Epithelial cell of alveolus of lung (primary cell): ENCODE measurements around the gene PLSCR2. TPM values are rescaled to one million over a fixed set of nuclear protein-coding genes. Genes with fewer than 3 reads are reported as not detected.

Experiments
- total RNA-seq: library from RNA; depleted of rRNA; stranded (reverse); fragments of >200 nt; gene quantifications from 2 replicates; pipeline ENCODE4 v1.2.1, GENCODE V29; 2015

Gene PLSCR2, protein sequence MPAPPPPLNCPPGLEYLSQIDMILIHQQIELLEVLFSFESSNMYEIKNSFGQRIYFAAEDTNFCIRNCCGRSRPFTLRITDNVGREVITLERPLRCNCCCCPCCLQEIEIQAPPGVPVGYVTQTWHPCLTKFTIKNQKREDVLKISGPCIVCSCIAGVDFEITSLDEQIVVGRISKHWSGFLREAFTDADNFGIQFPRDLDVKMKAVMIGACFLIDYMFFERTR
- 0.72 TPM in 1 of 2 replicates, not detected in the other for total RNA-seq

DNA sequence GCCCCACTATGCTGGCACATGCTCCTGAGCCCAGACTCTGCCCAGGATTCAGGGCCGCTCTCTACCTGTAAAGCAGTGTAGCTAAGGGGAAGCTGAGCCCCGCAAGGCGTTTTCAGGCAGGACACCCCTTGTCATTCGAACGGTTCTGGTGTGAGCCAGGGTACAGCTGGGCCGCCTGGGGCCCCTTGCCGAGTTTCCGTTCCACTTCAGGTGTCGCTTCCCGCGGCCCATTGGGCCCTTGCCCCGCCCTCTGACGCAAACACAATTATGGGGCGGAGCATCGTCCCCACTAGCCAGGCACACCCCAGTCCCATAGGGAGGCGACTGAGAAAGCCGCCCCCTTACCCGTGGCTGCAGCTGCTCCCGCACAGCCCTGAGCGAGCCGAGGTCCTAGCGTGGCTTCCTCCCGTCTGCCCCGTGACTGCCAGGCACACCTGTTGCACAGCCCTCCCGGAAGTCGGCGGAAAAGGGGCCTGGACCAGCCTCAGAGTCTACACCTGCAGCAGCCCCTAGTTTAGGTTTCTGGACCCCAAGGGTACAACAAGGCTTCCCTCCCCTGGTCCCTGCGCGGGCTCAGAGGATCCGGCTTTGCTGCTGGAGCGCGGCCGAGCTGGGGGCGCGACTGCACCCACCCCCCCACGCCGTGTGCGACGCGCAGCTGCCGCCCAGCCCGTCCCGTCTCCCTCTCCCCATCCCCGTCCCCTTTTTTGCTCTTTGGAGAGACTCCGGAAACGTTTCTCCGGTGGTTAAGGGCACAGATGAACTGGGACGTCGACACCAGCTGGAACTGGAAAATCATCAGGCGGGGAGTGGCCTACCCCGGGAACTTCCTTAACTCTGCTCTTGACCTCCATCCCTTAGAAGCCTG, at the start of gene PLSCR2:
Gene PLSCR2 (minus strand): TSS at position 412 of the 868 bp plus-strand sequence. CDS start 9,657 bp downstream, outside the sequence.

Other genes starting within 250 kb of the PLSCR2 start
- 20.6 and 44.7 TPM in 2 replicates for gene PLSCR4, start 218.5 kb downstream of the PLSCR2 start, total RNA-seq
- gene PLSCR1, start 75.0 kb upstream of the PLSCR2 start, total RNA-seq: 93.7 and 296 TPM in 2 replicates
- gene PLSCR5, start 135.8 kb upstream of the PLSCR2 start, total RNA-seq: not detected in 2 replicates